HT-29 (cell line): ENCODE results near the gene REV1. TPM values are rescaled to one million over a fixed set of nuclear protein-coding genes. Genes with fewer than 3 reads are reported as not detected.

Experiments used
- DNase-seq: peaks from one replicate; pipeline ENCODE4 v3.0.0-alpha.2; 2015; ENCODE audit warnings: low spot score
- total RNA-seq: library from RNA; depleted of rRNA; stranded (reverse); fragments of >200 nt; shearing (Covaris generic); gene quantifications from 2 replicates; pipeline ENCODE4 v1.2.3, GENCODE V29; 2014; rRNA removed

REV1 gene
- total RNA-seq = 18.1 and 22.4 TPM in 2 replicates

DNA sequence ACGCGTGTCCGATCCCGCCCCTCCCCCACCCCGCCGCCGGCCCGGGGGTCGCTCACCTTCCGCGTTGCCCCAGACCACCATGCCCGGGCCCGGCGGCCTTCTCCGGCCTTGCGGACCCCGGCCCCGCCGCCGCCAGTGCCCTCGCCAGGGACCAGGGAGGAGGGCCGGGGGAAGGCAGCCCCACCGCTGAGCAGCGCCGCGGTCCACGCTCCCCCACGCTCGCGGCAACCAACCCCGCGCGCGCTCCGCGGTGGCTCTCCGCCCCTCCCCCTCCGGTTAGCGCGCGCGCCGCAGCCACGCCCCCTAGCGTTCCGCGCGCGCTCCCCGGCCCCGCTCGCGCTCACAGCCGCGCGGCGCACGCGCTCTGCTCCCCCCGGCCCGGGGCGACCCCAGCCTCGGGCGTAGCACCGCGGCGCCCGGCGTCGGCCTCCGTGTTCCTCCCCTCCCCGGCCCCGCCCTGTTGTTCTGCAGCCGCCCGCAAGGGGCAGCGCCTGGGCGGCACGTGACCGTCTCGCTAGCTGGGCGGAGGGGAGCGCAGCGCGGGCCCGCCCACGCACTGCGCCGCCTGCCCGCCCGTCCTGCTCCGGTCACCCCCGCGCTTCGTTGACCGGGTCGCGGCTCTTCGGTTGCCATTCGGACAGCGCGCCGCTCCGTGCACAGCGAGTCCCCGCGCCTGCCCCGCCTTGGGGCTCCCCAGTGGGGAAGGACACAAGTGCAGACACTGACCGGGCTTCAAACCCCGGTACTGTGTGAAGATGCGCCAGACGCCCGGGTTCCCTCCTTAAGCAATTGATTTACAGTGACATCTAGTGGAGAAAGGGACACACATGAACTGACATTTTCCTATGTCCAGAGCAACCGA, at the start of gene REV1:
TSS of gene REV1 (minus strand) at position 257 of the 862 bp plus-strand sequence. CDS start 25,042 bp downstream, outside the sequence.
- DNase-seq = peak; percentile 91

- DNase-seq = no peak
These were observed 48.2 kb upstream of the REV1 start for GRCh38 chr2:99537910-99538485.

- DNase-seq = no peak
These were observed 34.2 kb upstream of the REV1 start for GRCh38 chr2:99524056-99524455.

- DNase-seq = no peak
These were observed 32.3 kb upstream of the REV1 start for GRCh38 chr2:99522157-99522556.

DNA sequence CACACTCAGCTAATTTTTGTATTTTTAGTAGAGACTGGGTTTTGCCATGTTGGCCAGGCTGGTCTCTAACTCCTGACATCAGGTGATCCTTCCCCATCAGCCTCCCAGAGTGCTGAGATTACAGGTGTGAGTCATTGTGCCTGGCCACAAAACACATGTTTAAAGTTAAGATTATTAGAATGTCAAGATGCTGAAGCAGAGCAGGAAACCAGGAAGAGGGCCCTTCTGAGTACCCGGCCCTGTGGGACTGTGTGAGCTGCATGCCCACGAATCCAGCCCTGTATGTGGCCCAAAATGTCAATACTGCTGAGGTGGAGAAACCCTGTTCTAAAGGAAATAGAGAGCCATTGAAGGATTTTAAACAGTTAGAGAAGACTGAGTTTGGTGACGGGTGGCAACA, 31.0 kb upstream of the REV1 start:
- no peak for DNase-seq

DNA sequence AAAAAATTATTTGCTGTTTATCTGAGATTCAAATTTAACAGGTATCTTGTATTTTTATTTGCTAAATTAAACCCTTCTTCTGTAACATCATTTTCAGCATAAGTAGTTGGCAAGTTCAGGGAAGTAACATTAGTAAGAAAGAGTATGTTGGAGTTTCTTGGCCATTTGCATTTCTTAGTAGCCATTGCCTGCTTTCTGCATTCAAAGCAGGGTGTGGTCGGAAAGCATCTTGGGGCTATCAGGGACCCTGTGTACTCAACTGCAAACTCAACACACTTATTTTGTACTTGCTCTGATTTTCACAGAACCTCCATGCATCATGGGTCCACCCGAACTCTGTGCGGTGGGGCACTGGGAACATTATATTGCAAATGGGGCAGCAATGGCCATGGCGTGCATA, 30.4 kb upstream of the REV1 start:
- no peak for DNase-seq

- DNase-seq = no peak
These were observed 24.5 kb upstream of the REV1 start for GRCh38 chr2:99514357-99514756.

GRCh38 chr2:99512181-99512591, 22.4 kb upstream of the REV1 start:
- DNase-seq = no peak

DNA sequence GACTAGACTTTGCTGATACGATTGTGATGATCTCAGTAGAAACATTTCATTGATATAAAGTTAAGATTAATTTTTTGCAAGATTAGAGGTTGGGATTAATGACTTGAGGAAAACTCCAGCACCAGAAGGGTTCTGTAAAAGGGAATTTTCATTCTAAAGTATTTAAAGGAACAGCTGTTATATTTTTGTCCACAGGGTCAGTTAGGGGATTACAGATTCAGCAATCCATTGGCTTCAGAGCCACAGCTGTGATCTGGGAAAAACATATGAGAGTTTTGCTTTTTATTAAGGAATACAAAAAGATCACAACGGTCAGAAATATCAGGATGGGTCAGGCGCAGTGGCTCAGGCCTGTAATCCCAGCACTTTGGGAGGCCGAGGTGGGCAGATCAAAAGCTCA, 19.6 kb upstream of the REV1 start:
- no peak for DNase-seq

GRCh38 chr2:99507937-99508818, 18.4 kb upstream of the REV1 start:
- DNase-seq = no peak

- no peak for DNase-seq
These were observed 15.2 kb upstream of the REV1 start for GRCh38 chr2:99504844-99505584.

- DNase-seq = peak; percentile 49
These were observed 14.0 kb upstream of the REV1 start for GRCh38 chr2:99503662-99504416.

DNA sequence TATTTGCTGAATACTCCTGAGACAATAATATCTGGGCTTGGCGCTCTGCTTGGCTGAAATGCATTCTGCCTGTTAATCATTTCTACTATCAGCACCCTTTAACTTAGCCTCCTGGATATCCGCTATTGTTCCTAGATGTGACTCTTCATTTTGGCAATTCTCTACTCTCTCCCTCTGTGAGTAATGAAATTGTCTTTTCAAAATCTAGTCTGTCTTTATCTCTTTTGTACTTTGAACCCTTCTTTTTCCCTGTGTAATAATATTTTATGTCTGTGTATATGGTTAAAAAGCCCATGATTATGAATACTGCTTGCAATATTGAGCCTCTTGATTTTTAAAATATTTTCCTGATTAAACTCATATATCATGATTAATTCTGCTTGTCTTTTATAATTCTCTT, 6.2 kb upstream of the REV1 start:
- no peak for DNase-seq

GRCh38 chr2:99495115-99495860, 5.5 kb upstream of the REV1 start:
- no peak for DNase-seq

GRCh38 chr2:99492721-99493120, 2.9 kb upstream of the REV1 start:
- no peak for DNase-seq

GRCh38 chr2:99490623-99491461, 1.0 kb upstream of the REV1 start:
- no peak for DNase-seq

DNA sequence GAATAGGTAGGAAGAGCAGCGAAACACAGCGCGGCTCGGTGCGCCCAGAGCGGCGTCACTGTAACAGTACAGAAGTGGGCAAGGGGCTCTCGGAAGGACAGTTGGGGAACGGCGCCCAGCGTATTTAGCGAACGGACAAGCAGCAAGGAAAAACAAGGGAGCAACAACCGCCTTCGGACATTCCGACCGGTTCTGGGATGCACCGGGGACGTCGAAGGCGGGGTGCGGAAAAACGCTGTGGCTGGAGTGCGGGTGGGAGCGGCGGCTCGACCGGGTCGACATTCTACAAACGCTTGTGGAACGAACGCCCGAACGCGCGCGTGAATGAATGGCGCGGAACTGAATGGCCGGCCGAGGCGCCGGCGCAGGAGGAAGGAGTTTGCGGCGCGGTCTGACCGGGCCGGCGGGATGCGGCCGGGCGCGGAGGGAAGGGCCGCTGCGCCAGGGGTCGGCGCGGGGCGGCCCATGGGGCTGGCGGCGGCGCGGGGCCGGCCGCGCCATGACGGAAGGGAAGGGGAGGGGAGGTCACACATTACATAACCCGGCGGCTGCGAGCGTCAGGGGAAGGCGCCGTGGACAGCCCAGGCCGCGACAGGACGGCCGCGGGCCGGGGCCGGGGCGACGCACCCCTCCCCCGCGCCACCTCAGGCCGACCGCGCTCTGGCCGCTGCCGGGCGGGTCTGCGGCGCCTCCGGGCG, 605 bp downstream of the REV1 start:
- peak; percentile 41 for DNase-seq

DNA sequence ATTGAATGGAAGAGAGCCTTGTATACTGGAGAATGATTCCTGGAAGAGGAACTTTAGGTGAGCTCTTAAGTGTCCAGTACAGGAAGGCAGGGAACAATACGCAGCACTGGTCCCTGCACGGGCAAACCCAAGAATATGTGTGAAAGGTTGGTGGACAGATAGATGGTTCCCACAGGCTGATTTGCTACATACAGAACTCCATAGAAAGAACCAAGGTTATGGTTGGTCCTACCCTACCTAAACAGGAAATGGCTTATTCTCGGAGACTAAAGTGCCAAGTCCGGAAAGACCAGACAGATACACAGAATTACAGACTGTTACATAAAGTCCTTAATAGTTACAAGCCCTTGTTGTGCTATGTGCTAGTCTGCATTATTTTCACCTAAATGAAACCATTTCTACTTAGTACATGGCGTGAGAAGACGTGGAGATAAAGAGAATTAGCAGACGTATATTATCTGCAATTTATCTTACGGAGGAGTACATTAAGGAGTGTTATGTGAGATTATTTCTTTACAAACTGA, 1.2 kb downstream of the REV1 start:
- peak; percentile 70 for DNase-seq
